WTC11 (cell line): ENCODE measurements around the gene TAC4. TPM values are rescaled to one million over a fixed set of nuclear protein-coding genes. Genes with fewer than 3 reads are reported as not detected.

ENCODE experiments used
- ATAC-seq: fragments of 200-7000 bp; cut with Tn5 transposase; 2 replicates; pipeline ENCODE4 v1.10.0; 2021; ENCODE audit warnings: mild to moderate bottlenecking, moderate library complexity
- CTCF ChIA-PET: fragments of 300-600 bp; sonication (Branson Sonifier 250); formaldehyde crosslinking; loops from one replicate; lab custom pipeline; 2021; ENCODE audit warnings: antibody characterized with exemption; lab: Charles Lee
- POLR2A ChIA-PET: fragments of 350-600 bp; sonication (Branson Sonifier 250); formaldehyde crosslinking; loops from one replicate; lab custom pipeline; 2021; ENCODE audit warnings: antibody characterized with exemption; lab: Charles Lee
- DNase-seq: peaks from one replicate; pipeline ENCODE4 v3.0.0; 2021; ENCODE audit warnings: low spot score
- H3K27ac Mint-ChIP-seq: 2 replicates; pipeline ENCODE4 v1.8.0; 2021; ENCODE audit warnings: mixed read lengths
- H3K27me3 Mint-ChIP-seq: 2 replicates; pipeline ENCODE4 v1.8.0; 2021; ENCODE audit warnings: low read depth, mild to moderate bottlenecking, moderate library complexity, mixed read lengths
- H3K36me3 Mint-ChIP-seq: 2 replicates; pipeline ENCODE4 v1.8.0; 2021; ENCODE audit warnings: mixed read lengths
- H3K4me1 Mint-ChIP-seq: 2 replicates; pipeline ENCODE4 v1.8.0; 2022; ENCODE audit warnings: mixed read lengths
- H3K4me3 Mint-ChIP-seq: 2 replicates; pipeline ENCODE4 v1.8.0; 2021; ENCODE audit warnings: mild to moderate bottlenecking, moderate library complexity, mixed read lengths
- H3K9me3 Mint-ChIP-seq: 2 replicates; pipeline ENCODE4 v1.8.0; 2021; ENCODE audit warnings: mixed read lengths
- AR ChIP-seq: fragments of 250-450 bp; sonication (Bioruptor Pico); IDR thresholded peaks from 2 replicates; pipeline ENCODE4 v1.9.0; 2021; ENCODE audit warnings: mild to moderate bottlenecking
- CBFB ChIP-seq: sonication (generic); formaldehyde crosslinking; IDR thresholded peaks from 2 replicates; pipeline ENCODE4 v1.8.1; 2022; ENCODE audit warnings: mild to moderate bottlenecking, low read depth, missing genetic modification reagents
- E2F5 ChIP-seq: sonication (generic); formaldehyde crosslinking; IDR thresholded peaks from 2 replicates; pipeline ENCODE4 v1.8.1; 2022; ENCODE audit warnings: mild to moderate bottlenecking, moderate library complexity, missing genetic modification reagents
- FOXK1 ChIP-seq: sonication (generic); formaldehyde crosslinking; IDR thresholded peaks from 2 replicates; pipeline ENCODE4 v1.8.0; 2022; ENCODE audit warnings: mild to moderate bottlenecking, moderate library complexity, missing genetic modification reagents
- IRF1 ChIP-seq: sonication (generic); formaldehyde crosslinking; IDR thresholded peaks from 2 replicates; pipeline ENCODE4 v1.8.0; 2023; ENCODE audit warnings: missing genetic modification reagents
- KAT7 ChIP-seq: sonication (generic); formaldehyde crosslinking; IDR thresholded peaks from 2 replicates; pipeline ENCODE4 v1.8.1; 2023; ENCODE audit warnings: missing genetic modification reagents, mild to moderate bottlenecking, borderline replicate concordance
- NFATC4 ChIP-seq: fragments of 250-450 bp; sonication (Bioruptor Pico); IDR thresholded peaks from 2 replicates; pipeline ENCODE4 v1.9.0; 2021; ENCODE audit warnings: mild to moderate bottlenecking
- NR2C2 ChIP-seq: sonication (generic); formaldehyde crosslinking; IDR thresholded peaks from 2 replicates; pipeline ENCODE4 v1.8.0; 2022; ENCODE audit warnings: mild to moderate bottlenecking, missing genetic modification reagents
- NR3C1 ChIP-seq: sonication (generic); formaldehyde crosslinking; conservative IDR thresholded peaks from 2 replicates; pipeline ENCODE4 v1.8.1; 2023; ENCODE audit warnings: low read depth, mild to moderate bottlenecking, missing genetic modification reagents
- PRRX2 ChIP-seq: fragments of 250-450 bp; sonication (Bioruptor Pico); IDR thresholded peaks from 2 replicates; pipeline ENCODE4 v1.8.0; 2021; ENCODE audit warnings: mild to moderate bottlenecking
- RORB ChIP-seq: fragments of 250-450 bp; sonication (Bioruptor Pico); IDR thresholded peaks from 2 replicates; pipeline ENCODE4 v1.9.0; 2021; ENCODE audit warnings: mild to moderate bottlenecking
- SP1 ChIP-seq: sonication (generic); formaldehyde crosslinking; conservative IDR thresholded peaks from 2 replicates; pipeline ENCODE4 v1.8.1; 2022; ENCODE audit warnings: missing genetic modification reagents
- TP53 ChIP-seq: sonication (generic); formaldehyde crosslinking; IDR thresholded peaks from 2 replicates; pipeline ENCODE4 v1.8.1; 2023; ENCODE audit warnings: mild to moderate bottlenecking, missing genetic modification reagents
- USF1 ChIP-seq: sonication (generic); formaldehyde crosslinking; IDR thresholded peaks from 2 replicates; pipeline ENCODE4 v1.8.0; 2022; ENCODE audit warnings: mild to moderate bottlenecking, missing genetic modification reagents
- ZSCAN18 ChIP-seq: fragments of 250-450 bp; sonication (Bioruptor Pico); IDR thresholded peaks from 2 replicates; pipeline ENCODE4 v2.1.2; 2022; ENCODE audit warnings: mild to moderate bottlenecking, moderate library complexity
- total RNA-seq: library from RNA; stranded (reverse); gene quantifications from 3 replicates; pipeline ENCODE4 v1.2.3, GENCODE V29; 2021
- TF ChIP-seq, protein P1 (sequence below): sonication (generic); formaldehyde crosslinking; conservative IDR thresholded peaks from 2 replicates; pipeline ENCODE4 v1.8.1; 2022; ENCODE audit warnings: mild to moderate bottlenecking, missing genetic modification reagents
- TF ChIP-seq, protein P2 (sequence below): fragments of 250-450 bp; sonication (Bioruptor Pico); IDR thresholded peaks from 2 replicates; pipeline ENCODE4 v1.9.0; 2021; ENCODE audit warnings: mild to moderate bottlenecking, borderline replicate concordance
- TF ChIP-seq, protein P3 (sequence below): fragments of 250-450 bp; sonication (Bioruptor Pico); IDR thresholded peaks from 2 replicates; pipeline ENCODE4 v1.9.0; 2021; ENCODE audit warnings: mild to moderate bottlenecking

TAC4 gene
- total RNA-seq, 1 experiment from 2014 or later: not detected

DNA sequence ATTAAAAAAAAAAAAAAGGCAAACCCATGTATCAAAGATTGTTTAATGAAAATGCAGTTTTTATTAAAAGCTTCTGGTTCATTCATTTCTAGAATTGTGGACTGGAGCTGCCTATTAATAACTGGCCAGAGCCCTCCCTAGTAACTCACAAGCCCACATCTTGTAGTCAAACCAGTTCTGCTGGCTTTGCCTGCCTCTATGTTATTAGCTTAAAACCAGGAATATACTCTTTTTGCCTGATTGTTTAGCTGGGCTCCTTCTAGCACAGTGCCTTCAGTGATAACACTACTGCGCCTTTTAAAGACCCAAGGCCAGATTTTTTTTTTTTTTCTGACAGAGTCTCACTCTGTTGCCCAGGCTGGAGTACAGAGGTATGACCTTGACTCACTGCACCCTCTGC lies 26.0 kb downstream of the TAC4 start:
- peaks cover 86% of the 10 kb centered on the region for H3K36me3 Mint-ChIP-seq
- CTCF ChIA-PET: no interaction called here
- POLR2A ChIA-PET: no interaction called here
- peaks cover 66% of the 10 kb centered on the region for H3K4me1 Mint-ChIP-seq
- TF ChIP-seq TP53 (CRISPR knock-in tag) (no peak), ZSCAN18 (CRISPR knock-in tag) (no peak), IRF1 (CRISPR knock-in tag) (no peak), NR2C2 (CRISPR knock-in tag) (no peak), USF1 (CRISPR knock-in tag) (no peak)
- TF ChIP-seq, protein P1, sequence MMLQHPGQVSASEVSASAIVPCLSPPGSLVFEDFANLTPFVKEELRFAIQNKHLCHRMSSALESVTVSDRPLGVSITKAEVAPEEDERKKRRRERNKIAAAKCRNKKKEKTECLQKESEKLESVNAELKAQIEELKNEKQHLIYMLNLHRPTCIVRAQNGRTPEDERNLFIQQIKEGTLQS: no peak
- TF ChIP-seq, protein P2, sequence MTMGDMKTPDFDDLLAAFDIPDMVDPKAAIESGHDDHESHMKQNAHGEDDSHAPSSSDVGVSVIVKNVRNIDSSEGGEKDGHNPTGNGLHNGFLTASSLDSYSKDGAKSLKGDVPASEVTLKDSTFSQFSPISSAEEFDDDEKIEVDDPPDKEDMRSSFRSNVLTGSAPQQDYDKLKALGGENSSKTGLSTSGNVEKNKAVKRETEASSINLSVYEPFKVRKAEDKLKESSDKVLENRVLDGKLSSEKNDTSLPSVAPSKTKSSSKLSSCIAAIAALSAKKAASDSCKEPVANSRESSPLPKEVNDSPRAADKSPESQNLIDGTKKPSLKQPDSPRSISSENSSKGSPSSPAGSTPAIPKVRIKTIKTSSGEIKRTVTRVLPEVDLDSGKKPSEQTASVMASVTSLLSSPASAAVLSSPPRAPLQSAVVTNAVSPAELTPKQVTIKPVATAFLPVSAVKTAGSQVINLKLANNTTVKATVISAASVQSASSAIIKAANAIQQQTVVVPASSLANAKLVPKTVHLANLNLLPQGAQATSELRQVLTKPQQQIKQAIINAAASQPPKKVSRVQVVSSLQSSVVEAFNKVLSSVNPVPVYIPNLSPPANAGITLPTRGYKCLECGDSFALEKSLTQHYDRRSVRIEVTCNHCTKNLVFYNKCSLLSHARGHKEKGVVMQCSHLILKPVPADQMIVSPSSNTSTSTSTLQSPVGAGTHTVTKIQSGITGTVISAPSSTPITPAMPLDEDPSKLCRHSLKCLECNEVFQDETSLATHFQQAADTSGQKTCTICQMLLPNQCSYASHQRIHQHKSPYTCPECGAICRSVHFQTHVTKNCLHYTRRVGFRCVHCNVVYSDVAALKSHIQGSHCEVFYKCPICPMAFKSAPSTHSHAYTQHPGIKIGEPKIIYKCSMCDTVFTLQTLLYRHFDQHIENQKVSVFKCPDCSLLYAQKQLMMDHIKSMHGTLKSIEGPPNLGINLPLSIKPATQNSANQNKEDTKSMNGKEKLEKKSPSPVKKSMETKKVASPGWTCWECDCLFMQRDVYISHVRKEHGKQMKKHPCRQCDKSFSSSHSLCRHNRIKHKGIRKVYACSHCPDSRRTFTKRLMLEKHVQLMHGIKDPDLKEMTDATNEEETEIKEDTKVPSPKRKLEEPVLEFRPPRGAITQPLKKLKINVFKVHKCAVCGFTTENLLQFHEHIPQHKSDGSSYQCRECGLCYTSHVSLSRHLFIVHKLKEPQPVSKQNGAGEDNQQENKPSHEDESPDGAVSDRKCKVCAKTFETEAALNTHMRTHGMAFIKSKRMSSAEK (CRISPR knock-in tag): no peak
- TF ChIP-seq, all 79 proteins: peak for 0
- H3K9me3 Mint-ChIP-seq: no peaks in the 10 kb centered on the region
- H3K27ac Mint-ChIP-seq: no peak overlapping the region
- DNase-seq: no peak
- no peak for ATAC-seq
- H3K4me3 Mint-ChIP-seq: no peak overlapping the region
- H3K27me3 Mint-ChIP-seq: no peaks in the 10 kb centered on the region

DNA sequence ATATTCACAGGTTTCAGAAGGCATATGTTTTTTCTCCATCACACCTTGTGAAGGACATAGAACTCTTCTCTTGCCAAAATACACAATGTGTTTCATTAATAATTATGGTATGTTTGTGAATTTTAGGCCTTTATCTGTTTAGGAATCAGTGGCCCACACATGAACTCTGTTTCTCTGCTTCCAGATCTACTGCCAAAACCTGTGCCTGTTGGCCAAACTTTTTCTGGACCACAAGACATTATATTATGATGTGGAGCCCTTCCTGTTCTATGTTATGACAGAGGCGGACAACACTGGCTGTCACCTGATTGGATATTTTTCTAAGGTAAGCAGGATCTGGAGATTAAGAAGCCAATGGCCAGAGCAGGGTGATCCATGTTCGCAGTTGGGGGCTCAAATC lies 26.4 kb downstream of the TAC4 start:
- TF ChIP-seq RORB (CRISPR knock-in tag) (no peak), NFATC4 (CRISPR knock-in tag) (no peak), SP1 (CRISPR knock-in tag) (no peak), PRRX2 (no peak), AR (CRISPR knock-in tag) (no peak), IRF1 (CRISPR knock-in tag) (no peak), NR3C1 (CRISPR knock-in tag) (no peak), KAT7 (CRISPR knock-in tag) (no peak), FOXK1 (no peak), E2F5 (CRISPR knock-in tag) (no peak), CBFB (no peak)
- TF ChIP-seq, protein P3, sequence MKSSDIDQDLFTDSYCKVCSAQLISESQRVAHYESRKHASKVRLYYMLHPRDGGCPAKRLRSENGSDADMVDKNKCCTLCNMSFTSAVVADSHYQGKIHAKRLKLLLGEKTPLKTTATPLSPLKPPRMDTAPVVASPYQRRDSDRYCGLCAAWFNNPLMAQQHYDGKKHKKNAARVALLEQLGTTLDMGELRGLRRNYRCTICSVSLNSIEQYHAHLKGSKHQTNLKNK: no peak
- CTCF ChIA-PET: interaction anchor here (0.6 kb wide), 1 partner anchor 103 kb away, joined by 3 read pairs; no protein-coding TSS in a partner anchor
- H3K27me3 Mint-ChIP-seq: no peaks in the 10 kb centered on the region
- POLR2A ChIA-PET: no interaction called here
- ATAC-seq: no peak
- H3K4me1 Mint-ChIP-seq: peaks cover 71% of the 10 kb centered on the region
- H3K9me3 Mint-ChIP-seq: no peaks in the 10 kb centered on the region
- peak overlapping the region; percentile 69 for H3K27ac Mint-ChIP-seq
- H3K36me3 Mint-ChIP-seq: peaks cover 87% of the 10 kb centered on the region
- no peak for DNase-seq
- no peak overlapping the region for H3K4me3 Mint-ChIP-seq
